Transverse colon (tissue), 4 donors: ENCODE results near the gene ACRV1. TPM values are rescaled to one million over a fixed set of nuclear protein-coding genes. Genes with fewer than 3 reads are reported as not detected.
"Not testable (repeated sequence)": the region's sequence is repeated elsewhere in the genome, so short reads cannot be mapped to it uniquely, and the experiment has no call there.

Experiments
- DNase-seq: peaks from one replicate; pipeline ENCODE4 v3.0.0-alpha.2; 2019
- H3K27ac ChIP-seq, 4 donors: fragments of 200-600 bp; sonication (generic); 2 replicates each; pipeline ENCODE4 v1.5.1; 2016 to 2018; ENCODE audit warnings: inconsistent platforms in 4 of 4
- H3K27me3 ChIP-seq: fragments of 200-600 bp; sonication (generic); 2 replicates; pipeline ENCODE4 v1.5.1; 2017; ENCODE audit warnings: inconsistent platforms
- H3K36me3 ChIP-seq, 4 donors: fragments of 200-600 bp; sonication (generic); 2 replicates each; pipeline ENCODE4 v1.5.1; 2017 to 2019; ENCODE audit warnings: inconsistent platforms in 4 of 4
- H3K4me1 ChIP-seq, 4 donors: fragments of 200-600 bp; sonication (generic); 2 replicates each; pipeline ENCODE4 v1.5.1; 2017 to 2020; ENCODE audit warnings: inconsistent platforms in 4 of 4
- H3K4me3 ChIP-seq, 4 donors: fragments of 200-600 bp; sonication (generic); 1 replicate in 1 of 4; 2 replicates in 3 of 4; pipeline versions ENCODE4 v1.5.1 to v1.6.1; 2017 to 2019; ENCODE audit warnings: inconsistent platforms in 4 of 4
- H3K9me3 ChIP-seq, 2 donors: fragments of 200-600 bp; sonication (generic); 2 replicates each; pipeline ENCODE4 v1.5.1; 2017 to 2019; ENCODE audit warnings: inconsistent platforms in 2 of 2
- CTCF ChIP-seq, 5 experiments: fragments of 200-600 bp in 3 of 5; fragments of 450-650 bp in 2 of 5; sonication (generic) in 3 of 5; IDR thresholded peaks; 1 replicate in 2 of 5; 2 replicates in 3 of 5; pipeline ENCODE4 v1.5.1; 2016 to 2017; ENCODE audit warnings: antibody characterized with exemption in 5 of 5, inconsistent platforms in 3 of 5, mild to moderate bottlenecking in 2 of 5, moderate library complexity in 1 of 5
- EP300 ChIP-seq: sonication (generic); formaldehyde crosslinking; IDR thresholded peaks from one replicate; pipeline ENCODE4 v1.6.1; 2017; ENCODE audit warnings: antibody characterized with exemption, low read depth
- POLR2A ChIP-seq: fragments of 450-650 bp; IDR thresholded peaks from one replicate; pipeline ENCODE4 v1.6.1; 2016; ENCODE audit warnings: antibody characterized with exemption, mild to moderate bottlenecking, moderate library complexity
- POLR2AphosphoS5 ChIP-seq, 3 donors: sonication (generic); formaldehyde crosslinking; IDR thresholded peaks; one replicate each; pipeline ENCODE4 v1.6.1; 2016; ENCODE audit warnings: antibody characterized with exemption in 3 of 3
- WGBS, 2 donors: methylation state at CpG; one replicate each; pipeline ENCODE4 v1.1.5; 2018; ENCODE audit warnings: low coverage in 1 of 2; 5-methylcytosine and 5-hydroxymethylcytosine counted together
- in situ Hi-C, 4 donors: fragments of 200-750 bp; cut with MboI; loops; one replicate each; pipeline versions ENCODE4 v1.15.0 to v1.15.1; 2017; ENCODE audit warnings: low sequenced_read_pairs in 3 of 4, low pct_ligation_motif_present in 1 of 4, low pct_unique_long_range_greater_than_20kb in 1 of 4
- intact Hi-C: fragments of 100-400 bp; cut with DNase I; formaldehyde crosslinking; loops from one replicate; pipeline ENCODE4 v1.15.1; 2023; ENCODE audit warnings: low total_unique reads
- total RNA-seq, 4 donors: library from RNA; depleted of rRNA; stranded (reverse); fragments of >200 nt; gene quantifications; one replicate each; pipeline ENCODE4 v1.1.0, GENCODE V29; 2016

The ACRV1 gene, protein sequence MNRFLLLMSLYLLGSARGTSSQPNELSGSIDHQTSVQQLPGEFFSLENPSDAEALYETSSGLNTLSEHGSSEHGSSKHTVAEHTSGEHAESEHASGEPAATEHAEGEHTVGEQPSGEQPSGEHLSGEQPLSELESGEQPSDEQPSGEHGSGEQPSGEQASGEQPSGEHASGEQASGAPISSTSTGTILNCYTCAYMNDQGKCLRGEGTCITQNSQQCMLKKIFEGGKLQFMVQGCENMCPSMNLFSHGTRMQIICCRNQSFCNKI
- not detected for total RNA-seq

DNA sequence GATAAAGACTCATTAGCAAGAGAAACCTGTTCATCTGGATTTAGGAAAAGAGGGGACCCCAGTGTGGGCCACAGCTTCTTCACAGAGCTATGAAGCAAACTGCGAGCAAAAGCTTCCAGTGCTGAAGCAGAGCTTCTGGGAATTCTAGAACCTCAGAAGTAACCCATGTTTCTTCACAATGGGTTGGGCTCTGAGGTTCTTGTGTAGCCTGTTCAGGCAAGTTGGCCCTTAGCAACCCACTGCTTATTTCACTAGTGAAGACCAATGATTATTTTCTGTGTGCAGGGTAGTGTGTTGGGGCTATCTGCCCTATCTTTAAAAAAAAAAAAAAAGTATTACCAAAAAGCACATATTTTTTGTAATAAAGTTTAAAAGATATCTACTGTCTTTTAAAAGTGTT is at the start of gene ACRV1:
Gene ACRV1 (minus strand): TSS at position 101 of the 400 bp plus-strand sequence. CDS start 67 bp downstream, at position 34.
- Histone ChIP-seq H3K4me3 (no peak within 1 kb of the TSS), H3K27ac (no peak within 1 kb of the TSS), H3K27me3 (no peaks in the 10 kb centered on the region), H3K4me1 (no peaks in the 10 kb centered on the region), H3K9me3 (no peaks in the 10 kb centered on the region), H3K36me3 (no peaks in the 10 kb centered on the region)
- WGBS, 2 donors, result 100% methylated on average over 1 of the region's 1 CpG
- no peak for DNase-seq
- TF ChIP-seq CTCF (IDR thresholded peaks at IDR 0.05), result no peak
- no peak for TF ChIP-seq POLR2A
- TF ChIP-seq EP300, result no peak
- TF ChIP-seq POLR2AphosphoS5 (IDR thresholded peaks at IDR 0.05), result no peak
- in situ Hi-C loops (no loop called here), intact Hi-C loops (no loop called here)

- no peak for DNase-seq
- H3K4me1 ChIP-seq, result no peaks in the 10 kb centered on the region
- H3K4me3 ChIP-seq, result no peak overlapping the region
- H3K9me3 ChIP-seq, result no peaks in the 10 kb centered on the region
- TF ChIP-seq POLR2AphosphoS5 (IDR thresholded peaks at IDR 0.05) (no peak), EP300 (no peak)
- no peaks in the 10 kb centered on the region for H3K27me3 ChIP-seq
- no peaks in the 10 kb centered on the region for H3K36me3 ChIP-seq
- 59 to 83% methylated on average over 1 to 3 of the region's 3 CpGs for WGBS, 2 donors
- H3K27ac ChIP-seq, result no peak overlapping the region
- in situ Hi-C loops (no loop called here), intact Hi-C loops (no loop called here)
These were observed 48.3 kb upstream of the ACRV1 start for GRCh38 chr11:125728969-125729368.

DNA sequence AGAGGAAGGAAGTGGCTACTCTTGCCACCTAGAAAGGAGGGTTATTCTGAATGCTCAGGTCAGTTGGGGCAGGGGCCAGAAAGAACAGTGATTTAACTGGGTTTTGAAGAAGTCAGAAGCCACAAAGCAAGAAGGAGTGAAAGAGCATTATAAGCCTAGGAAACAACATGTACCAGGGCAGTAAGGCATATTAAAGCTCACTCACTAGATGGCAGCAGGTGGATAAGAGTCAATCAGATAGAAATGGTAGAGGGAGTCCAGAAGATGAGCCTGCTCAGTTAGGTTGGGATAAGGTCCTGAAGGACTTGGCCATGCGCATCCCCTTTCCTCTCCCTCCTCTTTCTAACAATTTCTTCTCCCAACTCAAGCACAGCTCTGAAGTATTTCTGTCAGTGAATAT is 43.5 kb upstream of the ACRV1 start:
- Histone ChIP-seq H3K4me1 (no peaks in the 10 kb centered on the region), H3K27ac (no peak overlapping the region), H3K36me3 (no peaks in the 10 kb centered on the region), H3K27me3 (no peaks in the 10 kb centered on the region), H3K4me3 (no peak overlapping the region), H3K9me3 (no peaks in the 10 kb centered on the region)
- no peak for TF ChIP-seq CTCF (IDR thresholded peaks at IDR 0.05)
- TF ChIP-seq POLR2AphosphoS5 (IDR thresholded peaks at IDR 0.05), result no peak
- no peak for TF ChIP-seq EP300
- no peak for TF ChIP-seq POLR2A
- no peak for DNase-seq
- in situ Hi-C loops (no loop called here), intact Hi-C loops (no loop called here)
- WGBS, 2 donors, result 86 to 100% methylated on average over 1 of the region's 1 CpG

- 84 to 87% methylated on average over 6 of the region's 6 CpGs for WGBS, 2 donors
- intact Hi-C loops, result no loop called here
- no peaks in the 10 kb centered on the region for H3K27me3 ChIP-seq
- H3K9me3 ChIP-seq, result no peaks in the 10 kb centered on the region
- no peak for TF ChIP-seq POLR2AphosphoS5 (IDR thresholded peaks at IDR 0.05)
- TF ChIP-seq CTCF (IDR thresholded peaks at IDR 0.05), result no peak
- no peak for TF ChIP-seq POLR2A
- no peak for TF ChIP-seq EP300
- no peaks in the 10 kb centered on the region for H3K4me1 ChIP-seq
- H3K36me3 ChIP-seq, result no peaks in the 10 kb centered on the region
- in situ Hi-C loops, result no loop called here
- no peak overlapping the region for H3K4me3 ChIP-seq
- H3K27ac ChIP-seq, result no peak overlapping the region
- DNase-seq, result no peak
These were observed 40.1 kb upstream of the ACRV1 start for GRCh38 chr11:125720781-125721180.

- H3K27ac ChIP-seq, H3K36me3 ChIP-seq, DNase-seq, H3K4me1 ChIP-seq, H3K27me3 ChIP-seq, in situ Hi-C loops, intact Hi-C loops, H3K4me3 ChIP-seq, H3K9me3 ChIP-seq: not testable (repeated sequence)
- WGBS, 2 donors, result 89% methylated on average over 23 of the region's 24 CpGs; no CpG with 5 or more reads in 1 of the 2 donors
These were observed 24.0 kb upstream of the ACRV1 start for GRCh38 chr11:125704686-125705085.
